Glutamatergic neuron (in vitro differentiated cells): Measurements from ENCODE around the gene MSI2. TPM values are rescaled to one million over a fixed set of nuclear protein-coding genes. Genes with fewer than 3 reads are reported as not detected.

ENCODE experiments used
- DNase-seq: peaks from one replicate; pipeline ENCODE4 v3.0.0; 2022
- H3K27ac Mint-ChIP-seq: one replicate; pipeline ENCODE4 v1.8.0; 2020; ENCODE audit warnings: mild to moderate bottlenecking, mixed read lengths, inconsistent platforms; ENCODE audit not compliant: unreplicated experiment
- H3K27me3 Mint-ChIP-seq: one replicate; pipeline ENCODE4 v1.8.0; 2020; ENCODE audit warnings: mild to moderate bottlenecking, moderate library complexity, mixed read lengths, inconsistent platforms; ENCODE audit not compliant: unreplicated experiment
- H3K36me3 Mint-ChIP-seq: one replicate; pipeline ENCODE4 v1.8.0; 2020; ENCODE audit warnings: mild to moderate bottlenecking, mixed read lengths, inconsistent platforms; ENCODE audit not compliant: unreplicated experiment
- H3K4me1 Mint-ChIP-seq: one replicate; pipeline ENCODE4 v1.8.0; 2020; ENCODE audit warnings: mild to moderate bottlenecking, low read depth, mixed read lengths, inconsistent platforms; ENCODE audit not compliant: unreplicated experiment
- H3K4me3 Mint-ChIP-seq: one replicate; pipeline ENCODE4 v1.8.0; 2020; ENCODE audit warnings: mild to moderate bottlenecking, mixed read lengths, inconsistent platforms; ENCODE audit not compliant: unreplicated experiment
- H3K9me3 Mint-ChIP-seq: one replicate; pipeline ENCODE4 v1.8.0; 2020; ENCODE audit warnings: mild to moderate bottlenecking, moderate library complexity, mixed read lengths, inconsistent platforms; ENCODE audit not compliant: unreplicated experiment
- total RNA-seq: library from RNA; stranded (reverse); fragmentation: NEBNext Ultra II Directional; extraction: Animal tissue kit (Norgen Biotek cat#: 25700); gene quantifications from one replicate; pipeline ENCODE4 v1.2.1, GENCODE V29; 2021; ENCODE audit not compliant: unreplicated experiment
- TF ChIP-seq, protein P1 (sequence below): fragments of 200-600 bp; sonication (generic); IDR thresholded peaks from one replicate; pipeline ENCODE4 v1.5.0; 2021; ENCODE audit not compliant: partially characterized antibody, unreplicated experiment

MSI2 gene
- total RNA-seq, 1 donor from 2014 or later, result 141 TPM

DNA sequence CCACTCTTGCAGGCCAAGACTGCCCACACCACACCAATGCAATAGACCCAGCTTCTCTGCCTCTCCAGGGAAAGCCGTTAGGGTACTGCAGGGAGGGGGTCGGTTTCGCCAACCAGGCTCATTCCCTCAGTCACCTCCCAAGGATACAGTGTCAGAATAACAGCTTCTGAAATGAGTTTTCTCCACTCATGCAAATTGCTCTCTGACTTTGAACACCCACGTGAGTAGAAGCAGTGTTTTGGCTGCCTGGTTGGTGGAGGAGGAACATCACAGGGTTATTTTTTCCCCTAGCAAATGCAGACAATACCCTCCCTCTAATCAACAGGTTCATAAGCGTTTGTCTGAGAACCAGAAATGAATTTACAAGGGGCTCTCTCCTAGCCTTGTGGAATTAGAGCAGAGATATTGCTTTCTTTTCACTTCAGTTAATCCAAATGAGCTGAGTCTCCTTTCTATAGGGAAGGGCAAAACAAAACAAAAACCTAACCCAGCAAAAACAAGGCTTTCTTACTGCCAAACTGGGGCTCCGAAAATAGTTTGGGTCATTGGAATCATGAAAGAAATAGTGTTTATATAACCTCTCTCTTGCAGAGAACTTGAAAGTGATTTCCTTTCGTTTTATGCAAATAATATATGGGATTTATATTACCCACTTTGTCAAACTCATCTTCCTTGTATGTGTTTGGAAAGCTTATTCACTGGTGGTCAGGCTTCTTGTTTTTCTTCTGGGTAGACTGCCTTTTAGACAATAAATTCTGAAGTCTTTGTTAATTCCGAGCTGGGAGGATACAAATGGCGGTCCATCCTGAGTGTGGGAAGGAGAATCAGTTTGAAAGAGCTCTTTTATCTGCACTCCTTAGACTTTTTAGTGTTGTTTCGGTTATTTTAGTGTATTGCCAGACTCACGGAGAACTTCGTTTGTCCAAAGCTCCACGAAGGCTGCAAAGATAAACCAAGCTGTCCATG lies 229.9 kb downstream of the MSI2 start:
- DNase-seq, result no peak
- TF ChIP-seq, protein P1, sequence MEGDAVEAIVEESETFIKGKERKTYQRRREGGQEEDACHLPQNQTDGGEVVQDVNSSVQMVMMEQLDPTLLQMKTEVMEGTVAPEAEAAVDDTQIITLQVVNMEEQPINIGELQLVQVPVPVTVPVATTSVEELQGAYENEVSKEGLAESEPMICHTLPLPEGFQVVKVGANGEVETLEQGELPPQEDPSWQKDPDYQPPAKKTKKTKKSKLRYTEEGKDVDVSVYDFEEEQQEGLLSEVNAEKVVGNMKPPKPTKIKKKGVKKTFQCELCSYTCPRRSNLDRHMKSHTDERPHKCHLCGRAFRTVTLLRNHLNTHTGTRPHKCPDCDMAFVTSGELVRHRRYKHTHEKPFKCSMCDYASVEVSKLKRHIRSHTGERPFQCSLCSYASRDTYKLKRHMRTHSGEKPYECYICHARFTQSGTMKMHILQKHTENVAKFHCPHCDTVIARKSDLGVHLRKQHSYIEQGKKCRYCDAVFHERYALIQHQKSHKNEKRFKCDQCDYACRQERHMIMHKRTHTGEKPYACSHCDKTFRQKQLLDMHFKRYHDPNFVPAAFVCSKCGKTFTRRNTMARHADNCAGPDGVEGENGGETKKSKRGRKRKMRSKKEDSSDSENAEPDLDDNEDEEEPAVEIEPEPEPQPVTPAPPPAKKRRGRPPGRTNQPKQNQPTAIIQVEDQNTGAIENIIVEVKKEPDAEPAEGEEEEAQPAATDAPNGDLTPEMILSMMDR, result no peak
- no peaks in the 10 kb centered on the region for H3K36me3 Mint-ChIP-seq
- no peak overlapping the region for H3K27ac Mint-ChIP-seq
- H3K4me3 Mint-ChIP-seq, result no peak overlapping the region
- H3K9me3 Mint-ChIP-seq, result peaks cover 11% of the 10 kb centered on the region
- H3K27me3 Mint-ChIP-seq, result peaks cover 8% of the 10 kb centered on the region
- peaks cover 17% of the 10 kb centered on the region for H3K4me1 Mint-ChIP-seq

DNA sequence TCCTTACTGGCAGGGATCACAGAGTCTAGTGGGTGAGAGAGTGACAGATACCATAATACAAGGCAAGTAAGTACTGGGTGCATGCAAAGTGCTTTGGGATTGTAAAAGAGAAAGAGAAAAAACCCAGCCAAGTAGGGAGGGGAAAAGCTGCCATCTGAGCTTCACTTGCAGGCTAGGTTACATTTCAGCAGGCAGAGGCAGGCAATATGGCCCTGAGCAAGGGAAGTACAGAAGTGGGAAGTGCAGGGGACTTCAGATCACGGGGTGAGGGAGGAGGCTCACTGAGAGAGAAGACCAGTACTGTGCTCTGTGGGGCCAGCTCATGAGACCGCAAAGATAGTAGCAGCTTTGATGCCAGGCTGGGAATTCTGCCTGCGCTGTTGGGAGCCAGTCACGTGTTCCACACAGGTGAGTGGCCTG lies 230.6 kb downstream of the MSI2 start:
- no peak overlapping the region for H3K27ac Mint-ChIP-seq
- peaks cover 17% of the 10 kb centered on the region for H3K4me1 Mint-ChIP-seq

GRCh38 chr17:57487573-57487972 lies 231.2 kb downstream of the MSI2 start:
- Mint-ChIP-seq H3K9me3 (peaks cover 11% of the 10 kb centered on the region), H3K4me1 (peaks cover 18% of the 10 kb centered on the region), H3K4me3 (no peak overlapping the region), H3K27ac (no peak overlapping the region), H3K27me3 (peaks cover 11% of the 10 kb centered on the region), H3K36me3 (no peaks in the 10 kb centered on the region)
- no peak for DNase-seq
- TF ChIP-seq, protein P1, result no peak

More for the DNA sequence above, 230.6 kb downstream of the MSI2 start:
- Mint-ChIP-seq H3K9me3 (peaks cover 11% of the 10 kb centered on the region), H3K36me3 (no peaks in the 10 kb centered on the region), H3K4me3 (no peak overlapping the region), H3K27me3 (peaks cover 8% of the 10 kb centered on the region)
- DNase-seq, result no peak
- TF ChIP-seq, protein P1, result no peak

GRCh38 chr17:57488856-57489255 lies 232.5 kb downstream of the MSI2 start:
- no peak for DNase-seq
- Mint-ChIP-seq H3K27me3 (peaks cover 7% of the 10 kb centered on the region), H3K36me3 (no peaks in the 10 kb centered on the region), H3K9me3 (peaks cover 11% of the 10 kb centered on the region), H3K4me1 (peaks cover 18% of the 10 kb centered on the region), H3K27ac (no peak overlapping the region), H3K4me3 (no peak overlapping the region)
- TF ChIP-seq, protein P1, result no peak

- no peak overlapping the region for H3K4me3 Mint-ChIP-seq
- TF ChIP-seq, protein P1, result no peak
- H3K36me3 Mint-ChIP-seq, result no peaks in the 10 kb centered on the region
- peaks cover 7% of the 10 kb centered on the region for H3K27me3 Mint-ChIP-seq
- H3K4me1 Mint-ChIP-seq, result peaks cover 18% of the 10 kb centered on the region
- DNase-seq, result no peak
- no peak overlapping the region for H3K27ac Mint-ChIP-seq
- peaks cover 11% of the 10 kb centered on the region for H3K9me3 Mint-ChIP-seq
Observed at GRCh38 chr17:57489321-57489720, 233.0 kb downstream of the MSI2 start.
